Activated CD4-positive, alpha-beta T cell treated with anti-CD3 and anti-CD28 coated beads, Interleukin-2, Interleukin-4, amounts not matched to agents 100 ng/mL and 50 ng/mL, durations not matched to agents 16 hours and 8 hours (primary cell): Measurements from ENCODE around the gene LGALSL.

Experiments
- DNase-seq: peaks from one replicate; pipeline ENCODE4 v3.0.0-alpha.2; 2020; ENCODE audit warnings: low spot score

Gene LGALSL

GRCh38 chr2:64453770-64454385 is at the start of gene LGALSL:
Gene LGALSL, plus strand, starts transcription at chr2:64454162. Its CDS starts 384 bp downstream, at chr2:64454546.
- DNase-seq, result peak; percentile 37

- DNase-seq, result no peak
Observed at GRCh38 chr2:64404743-64405142, 49.2 kb upstream of the LGALSL start.

GRCh38 chr2:64405581-64406406 is 48.2 kb upstream of the LGALSL start:
- no peak for DNase-seq

- no peak for DNase-seq
Observed at GRCh38 chr2:64406407-64406774, 47.6 kb upstream of the LGALSL start.

- DNase-seq, result no peak
Observed at GRCh38 chr2:64408031-64408430, 45.9 kb upstream of the LGALSL start.

GRCh38 chr2:64410671-64411070 is 43.3 kb upstream of the LGALSL start:
- no peak for DNase-seq

- no peak for DNase-seq
Observed at GRCh38 chr2:64412671-64413070, 41.3 kb upstream of the LGALSL start.

- DNase-seq, result no peak
Observed at GRCh38 chr2:64414736-64415435, 39.1 kb upstream of the LGALSL start.

- DNase-seq, result no peak
Observed at GRCh38 chr2:64417624-64418023, 36.3 kb upstream of the LGALSL start.

GRCh38 chr2:64419596-64420165 is 34.3 kb upstream of the LGALSL start:
- no peak for DNase-seq

- DNase-seq, result no peak
Observed at GRCh38 chr2:64420677-64421076, 33.3 kb upstream of the LGALSL start.

- DNase-seq, result no peak
Observed at GRCh38 chr2:64421201-64421600, 32.8 kb upstream of the LGALSL start.

GRCh38 chr2:64422466-64422865 is 31.5 kb upstream of the LGALSL start:
- DNase-seq, result no peak

GRCh38 chr2:64423303-64423702 is 30.7 kb upstream of the LGALSL start:
- no peak for DNase-seq

- no peak for DNase-seq
Observed at GRCh38 chr2:64424416-64424987, 29.5 kb upstream of the LGALSL start.

GRCh38 chr2:64426183-64426952 is 27.6 kb upstream of the LGALSL start:
- no peak for DNase-seq

- no peak for DNase-seq
Observed at GRCh38 chr2:64434039-64434657, 19.8 kb upstream of the LGALSL start.

- DNase-seq, result no peak
Observed at GRCh38 chr2:64437883-64438282, 16.1 kb upstream of the LGALSL start.

- DNase-seq, result no peak
Observed at GRCh38 chr2:64439194-64439593, 14.8 kb upstream of the LGALSL start.

GRCh38 chr2:64440843-64441242 is 13.1 kb upstream of the LGALSL start:
- no peak for DNase-seq

GRCh38 chr2:64442277-64442676 is 11.7 kb upstream of the LGALSL start:
- no peak for DNase-seq
